GM21526 (cell line): Measurements from ENCODE around the gene MPPED2.

Source experiments
- ATAC-seq: cut with Tn5 transposase; IDR thresholded peaks from one replicate; pipeline ENCODE4 v1.9.1; 2021; ENCODE audit warnings: moderate library complexity; ENCODE audit not compliant: unreplicated experiment, low FRiP score

Gene MPPED2

GRCh38 chr11:30586251-30587144 is at the start of gene MPPED2:
TSS of gene MPPED2 (minus strand) at chr11:30586353. CDS start at chr11:30580373, 5,980 bp downstream.
- peak; percentile 97 for ATAC-seq

GRCh38 chr11:30635401-30635989 is 49.3 kb upstream of the MPPED2 start:
- ATAC-seq: no peak

- ATAC-seq: no peak
These were observed 45.0 kb upstream of the MPPED2 start for GRCh38 chr11:30631148-30631547.

DNA sequence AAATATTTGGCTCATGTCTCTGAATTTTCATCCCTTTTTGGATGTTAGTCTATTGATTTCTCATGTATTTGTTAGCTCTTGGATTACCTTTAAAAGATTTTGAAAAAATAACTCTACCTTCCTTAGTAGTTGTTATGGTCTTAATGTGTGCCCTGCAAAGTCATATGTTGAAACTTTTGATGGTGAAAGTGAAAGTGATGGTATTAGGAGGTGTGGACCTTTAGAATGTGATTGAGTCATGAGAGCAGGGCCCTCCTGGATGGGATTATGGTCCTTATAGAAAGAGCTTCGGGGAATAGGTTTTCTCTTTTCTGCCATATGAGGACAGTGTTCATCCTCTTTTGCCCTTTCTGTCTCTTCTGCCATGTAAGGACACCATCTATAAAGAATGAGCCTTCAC is 33.6 kb upstream of the MPPED2 start:
- ATAC-seq: no peak

GRCh38 chr11:30617762-30618161 is 31.6 kb upstream of the MPPED2 start:
- no peak for ATAC-seq

GRCh38 chr11:30610628-30611027 is 24.5 kb upstream of the MPPED2 start:
- ATAC-seq: no peak

- ATAC-seq: no peak
These were observed 22.4 kb upstream of the MPPED2 start for GRCh38 chr11:30608534-30608933.

- no peak for ATAC-seq
These were observed 19.0 kb upstream of the MPPED2 start for GRCh38 chr11:30605036-30605605.

DNA sequence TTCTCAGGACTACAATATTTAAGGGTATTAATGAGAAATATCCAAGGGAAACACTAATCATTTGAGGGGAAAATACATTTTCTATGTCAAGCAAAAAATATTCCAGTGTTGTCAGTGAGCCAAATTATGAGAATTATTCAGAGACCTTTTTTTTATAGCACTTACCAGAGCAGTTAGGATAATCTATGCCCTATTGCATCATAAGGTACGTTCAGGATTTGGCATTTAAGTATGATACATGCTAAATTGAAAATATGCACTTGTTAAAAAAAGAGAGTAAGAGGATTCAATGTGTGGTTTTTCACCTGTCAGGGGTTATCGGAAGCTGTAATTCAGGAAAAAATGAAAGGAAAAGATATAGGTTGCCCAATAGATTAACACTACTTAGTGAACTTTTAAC is 17.2 kb upstream of the MPPED2 start:
- no peak for ATAC-seq

GRCh38 chr11:30596832-30597231 is 10.7 kb upstream of the MPPED2 start:
- ATAC-seq: no peak

DNA sequence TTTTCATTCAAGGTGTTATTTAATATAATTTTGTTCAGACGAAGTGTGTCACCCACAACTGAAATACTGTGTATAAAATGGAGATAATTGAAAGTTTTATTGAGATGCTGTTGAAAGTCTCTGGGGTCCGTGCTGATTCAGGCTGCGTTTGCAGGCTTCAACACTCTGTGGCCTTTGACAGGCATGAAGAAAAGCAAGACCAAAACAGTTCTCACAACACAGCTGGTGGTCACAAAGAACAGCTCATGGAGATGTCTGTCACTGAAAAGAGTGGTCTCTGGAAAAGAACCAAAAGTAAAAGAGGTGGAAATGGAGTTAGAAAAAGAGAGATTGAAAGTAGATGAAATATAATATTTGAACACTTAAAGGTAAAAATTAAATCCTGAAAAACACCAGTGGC is 9.8 kb upstream of the MPPED2 start:
- no peak for ATAC-seq

- no peak for ATAC-seq
These were observed 8.7 kb upstream of the MPPED2 start for GRCh38 chr11:30594646-30595411.

GRCh38 chr11:30587269-30587812 is 1.2 kb upstream of the MPPED2 start:
- ATAC-seq: no peak

DNA sequence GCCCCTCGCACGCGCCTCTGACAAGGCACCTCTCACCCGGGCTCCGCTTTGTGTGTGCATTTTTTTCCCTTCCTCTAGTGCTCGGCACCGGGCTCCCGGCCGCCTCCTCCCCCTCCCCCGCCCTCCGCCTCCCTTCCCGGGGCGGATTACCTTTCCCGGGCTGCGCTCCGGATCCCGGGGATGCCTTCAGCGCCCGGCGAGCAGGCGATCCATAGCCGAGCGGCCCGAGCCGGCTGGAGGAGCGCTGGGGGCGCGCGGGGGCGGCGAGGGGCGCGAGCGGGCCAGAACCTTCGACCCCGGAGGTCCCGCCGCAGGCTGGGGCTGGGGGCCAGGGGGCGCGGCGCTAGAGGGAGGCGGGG is 282 bp downstream of the MPPED2 start:
- ATAC-seq: peak; percentile 20

DNA sequence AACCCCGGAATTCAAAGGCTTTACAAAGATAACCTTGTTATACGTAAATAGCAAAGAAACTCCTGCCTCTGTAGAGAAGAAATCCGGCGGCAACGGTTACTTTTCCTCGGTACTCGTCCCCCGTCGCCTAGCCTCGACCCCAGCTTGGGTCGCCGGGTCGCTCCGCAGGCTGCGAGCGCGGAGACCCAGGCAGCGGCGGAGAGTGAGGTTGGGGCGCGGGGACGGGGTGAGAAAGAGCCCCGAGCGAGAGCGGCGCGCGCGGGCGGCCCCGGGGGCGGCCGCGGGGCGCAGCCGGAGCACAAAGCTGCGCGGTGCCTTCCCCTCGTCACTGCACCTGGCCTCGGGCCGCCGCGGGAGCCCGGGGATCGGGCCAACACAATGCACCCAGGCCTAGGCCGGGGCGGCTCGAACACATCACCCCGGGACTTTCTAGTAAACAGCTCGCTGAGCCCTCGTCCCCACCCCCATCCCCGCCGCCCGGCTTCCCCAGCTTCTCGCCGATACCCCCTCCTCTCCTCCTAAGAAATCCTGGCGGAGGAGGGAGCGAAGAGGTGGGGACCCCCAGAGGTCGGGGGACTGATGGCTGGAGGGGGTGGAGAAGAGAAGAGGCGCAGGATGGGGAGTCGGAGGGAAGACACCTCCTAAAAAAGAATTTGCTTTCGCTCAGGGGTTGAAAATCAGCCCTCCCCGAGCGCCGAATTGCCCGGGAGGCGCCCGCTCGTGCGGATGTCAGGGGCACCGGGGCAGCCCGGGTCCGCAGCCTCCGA is 845 bp downstream of the MPPED2 start:
- ATAC-seq: no peak

- no peak for ATAC-seq
These were observed 2.5 kb downstream of the MPPED2 start for GRCh38 chr11:30583476-30584280.

DNA sequence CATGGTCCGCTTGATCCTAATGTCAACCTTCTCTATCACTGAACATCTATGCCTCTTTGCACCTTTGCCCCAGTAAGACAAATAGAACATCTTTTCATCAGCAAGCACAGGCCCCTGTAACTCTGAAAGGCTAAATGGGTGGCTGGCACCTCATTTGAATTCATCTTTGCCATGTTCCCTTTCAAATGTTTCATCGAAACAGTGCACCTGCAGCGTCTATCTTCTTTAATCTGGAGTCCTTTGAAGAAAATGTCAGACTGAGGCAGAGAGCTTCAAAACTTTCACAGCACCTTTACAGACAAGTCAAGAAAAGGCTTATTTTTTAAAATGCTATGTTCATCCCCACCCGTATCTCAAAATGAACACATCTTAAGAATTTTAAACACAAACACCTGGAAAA is 3.4 kb downstream of the MPPED2 start:
- no peak for ATAC-seq

- ATAC-seq: no peak
These were observed 4.5 kb downstream of the MPPED2 start for GRCh38 chr11:30581675-30582074.

DNA sequence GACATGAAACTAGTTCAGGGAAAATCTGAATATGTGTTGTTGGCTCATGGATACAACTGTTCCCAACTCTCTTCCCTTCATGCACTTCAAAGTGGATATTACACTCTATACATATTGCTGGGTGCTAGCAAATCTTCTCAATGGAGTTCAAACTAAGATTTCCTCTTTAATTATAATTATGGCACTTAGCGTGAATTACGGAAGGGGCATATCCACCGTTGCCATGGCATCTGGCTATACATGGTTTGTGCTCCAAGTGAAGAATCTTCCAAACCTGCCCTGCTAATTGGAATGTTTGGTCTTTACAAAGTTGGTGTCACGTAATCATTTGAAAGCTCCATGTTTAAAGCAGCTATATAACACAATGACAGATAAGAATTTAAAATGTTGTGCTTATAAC is 5.6 kb downstream of the MPPED2 start:
- no peak for ATAC-seq
